Measurements from ENCODE around the gene C2orf74.
A peak's percentile ranks its signal among the peaks of the same experiment; 100 is the strongest.
"Not testable (repeated sequence)": the region's sequence is repeated elsewhere in the genome, so short reads cannot be mapped to it uniquely, and the experiment has no call there.

The C2orf74 gene

GRCh38 chr2:61184263-61184662 lies 22.3 kb downstream of the C2orf74 start:
- H3K4me3 ChIP-seq (ENCODE audit: low read length), result no peak overlapping the region
- TF ChIP-seq, protein P1, sequence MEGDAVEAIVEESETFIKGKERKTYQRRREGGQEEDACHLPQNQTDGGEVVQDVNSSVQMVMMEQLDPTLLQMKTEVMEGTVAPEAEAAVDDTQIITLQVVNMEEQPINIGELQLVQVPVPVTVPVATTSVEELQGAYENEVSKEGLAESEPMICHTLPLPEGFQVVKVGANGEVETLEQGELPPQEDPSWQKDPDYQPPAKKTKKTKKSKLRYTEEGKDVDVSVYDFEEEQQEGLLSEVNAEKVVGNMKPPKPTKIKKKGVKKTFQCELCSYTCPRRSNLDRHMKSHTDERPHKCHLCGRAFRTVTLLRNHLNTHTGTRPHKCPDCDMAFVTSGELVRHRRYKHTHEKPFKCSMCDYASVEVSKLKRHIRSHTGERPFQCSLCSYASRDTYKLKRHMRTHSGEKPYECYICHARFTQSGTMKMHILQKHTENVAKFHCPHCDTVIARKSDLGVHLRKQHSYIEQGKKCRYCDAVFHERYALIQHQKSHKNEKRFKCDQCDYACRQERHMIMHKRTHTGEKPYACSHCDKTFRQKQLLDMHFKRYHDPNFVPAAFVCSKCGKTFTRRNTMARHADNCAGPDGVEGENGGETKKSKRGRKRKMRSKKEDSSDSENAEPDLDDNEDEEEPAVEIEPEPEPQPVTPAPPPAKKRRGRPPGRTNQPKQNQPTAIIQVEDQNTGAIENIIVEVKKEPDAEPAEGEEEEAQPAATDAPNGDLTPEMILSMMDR (IDR thresholded peaks at IDR 0.05; ENCODE audit: insufficient read depth, low read depth, low read length, missing control alignments), result no peak
- DNase-seq (ENCODE audit: low read depth), result no peak

GRCh38 chr2:61185231-61185728 lies 23.3 kb downstream of the C2orf74 start:
- no peak for DNase-seq (ENCODE audit: low read depth)
- TF ChIP-seq, protein P1 (IDR thresholded peaks at IDR 0.05; ENCODE audit: insufficient read depth, low read depth, low read length, missing control alignments), result no peak
- H3K4me3 ChIP-seq (ENCODE audit: low read length), result no peak overlapping the region

DNA sequence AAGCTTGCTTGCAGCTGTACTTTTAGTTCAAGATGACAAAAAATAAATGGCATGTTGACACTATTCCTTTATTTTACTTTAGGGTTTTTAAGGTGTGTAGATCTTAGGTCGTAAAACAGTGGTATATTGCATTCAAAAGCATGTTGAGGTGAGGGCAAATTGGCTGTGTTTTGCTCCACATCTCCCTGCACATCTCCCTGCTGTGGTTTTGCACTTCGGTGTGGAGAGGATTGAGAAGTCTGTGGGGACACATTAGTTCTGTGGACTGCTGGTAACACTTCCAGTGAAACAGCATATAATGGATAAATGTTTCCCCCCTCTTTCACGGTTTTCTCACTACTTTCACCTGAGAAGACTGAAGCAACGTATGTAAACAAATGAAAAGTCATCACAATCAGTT lies 25.1 kb downstream of the C2orf74 start:
- TF ChIP-seq, protein P1 (IDR thresholded peaks at IDR 0.05; ENCODE audit: insufficient read depth, low read depth, low read length, missing control alignments), result no peak
- no peak for DNase-seq (ENCODE audit: low read depth)
- H3K4me3 ChIP-seq (ENCODE audit: low read length), result no peak overlapping the region

DNA sequence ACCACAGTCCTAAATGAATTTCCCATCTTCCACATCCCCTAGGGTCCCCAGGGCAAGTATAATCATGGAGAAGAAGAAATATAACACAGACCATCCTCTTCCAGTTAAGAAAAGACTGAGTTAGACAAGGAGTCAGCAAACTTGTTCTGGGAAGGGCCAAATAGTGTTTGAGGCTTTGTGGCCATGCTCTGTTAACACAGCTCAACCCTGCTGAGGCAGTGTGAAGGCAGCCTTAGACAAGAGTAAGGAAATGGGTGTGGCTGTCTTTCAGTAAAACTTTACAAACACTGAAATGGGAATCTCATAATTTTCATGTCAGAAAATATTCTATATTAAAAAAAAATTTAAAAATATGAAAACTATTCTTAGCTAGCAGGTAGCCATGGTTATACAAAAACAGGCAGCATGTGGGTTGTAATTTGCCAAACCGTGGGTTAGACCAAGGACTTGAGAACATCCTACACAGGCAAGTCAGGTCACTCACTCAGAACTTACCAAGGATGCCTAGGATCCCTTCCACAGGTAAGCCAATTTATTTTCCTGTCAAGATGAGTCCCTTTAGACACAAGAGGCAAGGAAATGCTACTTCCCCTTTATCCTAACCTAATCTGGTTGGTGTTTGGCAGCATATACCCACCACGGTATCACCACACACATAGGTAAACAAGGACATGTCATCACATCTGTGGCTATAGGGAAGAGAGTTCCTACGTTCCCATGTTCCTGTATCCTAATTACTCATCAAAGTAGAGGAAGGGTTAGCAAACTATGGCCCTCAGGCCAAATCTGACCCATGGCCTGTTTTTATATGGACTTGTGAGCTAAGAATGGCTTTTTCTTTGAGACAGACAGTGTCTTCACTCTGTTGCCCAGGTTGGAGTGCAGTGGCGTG lies 31.9 kb downstream of the C2orf74 start:
- DNase-seq (ENCODE audit: low read depth), result peak; percentile 63
- H3K4me3 ChIP-seq (ENCODE audit: low read length), result no peak overlapping the region
- TF ChIP-seq, protein P1 (IDR thresholded peaks at IDR 0.05; ENCODE audit: insufficient read depth, low read depth, low read length, missing control alignments), result no peak

GRCh38 chr2:61194646-61195045 lies 32.7 kb downstream of the C2orf74 start:
- not testable (repeated sequence) for DNase-seq (ENCODE audit: low read depth); H3K4me3 ChIP-seq (ENCODE audit: low read length)

GRCh38 chr2:61196671-61197070 lies 34.7 kb downstream of the C2orf74 start:
- TF ChIP-seq, protein P1 (IDR thresholded peaks at IDR 0.05; ENCODE audit: insufficient read depth, low read depth, low read length, missing control alignments), result no peak
- H3K4me3 ChIP-seq (ENCODE audit: low read length), result no peak overlapping the region
- DNase-seq (ENCODE audit: low read depth), result no peak

- DNase-seq (ENCODE audit: low read depth), result no peak
- H3K4me3 ChIP-seq (ENCODE audit: low read length), result no peak overlapping the region
- TF ChIP-seq, protein P1 (IDR thresholded peaks at IDR 0.05; ENCODE audit: insufficient read depth, low read depth, low read length, missing control alignments), result no peak
Measured at GRCh38 chr2:61205132-61205531, 43.1 kb downstream of the C2orf74 start.
